Effector CD8-positive, alpha-beta T cell (primary cell): ENCODE data around the gene APMAP.

ENCODE experiments used
- DNase-seq: peaks from one replicate; lab custom pipeline; 2025; lab: John Stamatoyannopoulos, UW

The APMAP gene

DNA sequence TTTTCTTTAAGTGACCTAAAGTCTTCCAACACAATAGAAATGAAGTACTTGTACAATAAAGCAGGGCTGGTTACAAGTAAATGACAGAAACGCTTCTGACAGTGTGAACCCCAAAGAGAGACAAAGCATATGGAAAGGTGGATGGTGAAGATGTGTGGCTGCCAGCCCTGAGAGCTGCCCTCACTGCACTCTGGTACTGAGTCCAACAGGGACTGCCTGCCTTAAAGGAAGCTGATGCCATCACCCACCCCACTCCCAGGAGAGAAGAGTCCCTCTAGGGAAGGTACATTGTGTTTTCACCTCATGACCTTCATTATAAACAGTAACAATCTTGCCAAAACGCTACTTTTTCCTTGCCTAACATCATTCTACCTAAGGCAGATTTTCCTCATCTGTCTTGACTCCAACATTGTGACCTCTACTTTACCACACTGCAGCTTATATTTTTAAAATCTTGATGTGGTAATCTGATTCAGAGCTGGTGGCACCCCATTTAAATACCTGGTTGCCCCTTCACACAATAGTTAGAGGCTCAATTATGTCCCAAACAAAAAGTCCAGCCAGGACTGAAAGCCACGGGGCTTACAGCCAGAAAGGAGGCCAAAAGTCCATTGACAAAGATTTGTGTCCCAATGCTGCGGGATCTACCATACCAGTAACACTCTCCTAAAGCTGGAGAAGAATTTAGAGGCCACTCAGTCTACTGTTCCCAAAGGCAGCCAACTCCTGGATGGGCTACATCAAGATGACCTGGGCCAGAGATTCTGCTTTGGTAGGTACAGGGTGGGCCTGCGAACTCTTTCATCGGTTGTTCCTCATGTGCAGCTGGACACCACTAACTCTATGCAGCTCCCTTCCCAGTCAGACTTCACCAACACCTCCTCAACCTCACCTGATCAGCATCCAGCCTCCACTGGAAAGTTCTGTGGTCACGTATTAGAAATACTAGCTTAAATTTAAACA lies 4.4 kb downstream of the APMAP start:
- no peak for DNase-seq

DNA sequence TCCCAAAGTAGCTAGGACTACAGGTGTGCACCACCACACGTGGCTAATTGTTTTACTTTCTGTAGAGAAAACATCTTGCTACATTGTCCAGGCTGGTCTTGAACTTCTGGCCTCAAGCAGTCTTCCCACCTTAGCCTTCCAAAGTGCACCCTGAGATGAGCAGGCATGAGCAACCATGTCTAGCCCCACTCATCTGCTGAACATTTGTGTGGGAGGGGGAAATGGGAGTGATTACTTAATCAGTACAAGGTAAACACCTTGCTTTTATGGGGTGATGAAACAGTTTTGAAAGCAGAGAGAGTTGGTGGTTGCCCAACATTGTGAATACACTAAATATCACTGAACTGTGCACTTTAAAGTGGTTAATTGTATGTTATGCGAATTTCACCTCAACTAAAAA lies 5.3 kb downstream of the APMAP start:
- no peak for DNase-seq

GRCh38 chr20:24986436-24987015 lies 6.0 kb downstream of the APMAP start:
- no peak for DNase-seq

- DNase-seq = no peak
Observed at GRCh38 chr20:24985802-24986201, 6.7 kb downstream of the APMAP start.

DNA sequence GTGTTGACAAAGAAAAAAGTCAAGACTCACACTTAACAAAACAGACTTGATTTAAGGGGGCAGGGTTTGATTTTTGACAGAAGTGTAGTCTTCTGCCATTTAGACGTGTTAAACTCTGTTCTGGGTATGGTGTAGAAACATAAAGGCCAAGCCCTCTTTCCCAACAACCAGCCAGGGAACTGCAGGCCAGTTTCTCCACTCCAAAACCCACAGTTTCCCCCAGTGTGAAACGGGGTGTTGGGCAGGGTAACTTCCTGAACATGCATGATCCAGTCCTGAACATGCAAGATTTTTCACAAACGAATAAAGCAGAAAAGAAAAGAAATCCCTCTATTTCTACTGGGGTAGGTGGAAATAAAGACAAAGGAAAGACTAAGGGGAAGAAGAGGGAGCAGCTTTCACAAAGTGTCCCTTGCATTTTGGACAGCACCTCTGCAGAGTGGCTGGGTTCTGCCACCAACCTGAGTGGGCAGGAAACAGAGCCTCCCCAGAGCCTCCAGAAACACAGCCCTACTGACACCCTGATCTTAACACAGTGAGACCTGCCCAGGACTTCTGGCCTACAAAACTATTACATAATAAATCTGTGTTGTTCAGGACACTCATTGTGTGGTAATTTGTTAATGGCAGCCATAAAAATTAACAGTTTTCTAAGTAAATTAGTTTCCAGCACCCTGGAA lies 7.5 kb downstream of the APMAP start:
- no peak for DNase-seq

GRCh38 chr20:24983896-24984295 lies 8.7 kb downstream of the APMAP start:
- no peak for DNase-seq

- DNase-seq = no peak
Observed at GRCh38 chr20:24981790-24982189, 10.8 kb downstream of the APMAP start.

DNA sequence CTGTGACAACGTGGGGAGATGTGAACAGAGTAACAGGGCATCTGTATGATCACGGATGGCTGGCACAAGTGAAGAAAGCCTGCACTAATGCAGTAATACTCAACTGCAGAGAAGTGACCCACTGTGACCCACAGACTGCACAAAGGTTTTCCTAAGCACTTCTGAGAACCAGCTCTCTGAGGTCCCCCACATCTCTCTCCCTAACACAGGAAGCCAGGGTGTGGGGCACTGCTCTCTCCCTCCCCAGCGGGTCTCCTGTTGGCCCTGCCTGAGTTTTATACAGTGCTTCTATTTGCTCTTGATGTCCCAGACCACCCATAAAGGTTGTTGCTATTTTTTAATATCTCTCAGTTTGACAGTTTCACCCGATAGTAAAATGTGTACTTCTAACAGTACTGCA lies 11.3 kb downstream of the APMAP start:
- no peak for DNase-seq

GRCh38 chr20:24980291-24981053 lies 12.1 kb downstream of the APMAP start:
- no peak for DNase-seq

- no peak for DNase-seq
Observed at GRCh38 chr20:24979036-24979960, 13.3 kb downstream of the APMAP start.

DNA sequence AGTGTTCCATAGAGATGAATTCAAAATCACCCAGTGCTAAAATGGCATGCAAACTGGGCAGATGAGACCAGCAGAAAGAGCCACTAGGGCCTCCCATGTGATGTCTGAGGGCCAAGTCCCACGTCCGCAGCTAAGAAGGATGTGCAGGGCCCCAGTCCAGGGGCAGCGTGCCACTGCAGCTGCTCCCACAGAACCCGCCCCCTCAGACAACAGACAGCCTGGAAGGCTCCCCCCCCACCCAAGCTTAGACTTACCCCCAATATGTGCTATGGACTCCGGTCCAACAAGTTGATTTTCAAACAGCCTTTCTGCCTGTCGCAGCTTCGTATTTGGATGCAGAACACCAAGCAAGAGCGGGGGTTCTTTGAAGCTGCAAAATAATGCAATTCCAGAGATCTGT lies 14.0 kb downstream of the APMAP start:
- no peak for DNase-seq

GRCh38 chr20:24977797-24978196 lies 14.8 kb downstream of the APMAP start:
- DNase-seq = no peak

DNA sequence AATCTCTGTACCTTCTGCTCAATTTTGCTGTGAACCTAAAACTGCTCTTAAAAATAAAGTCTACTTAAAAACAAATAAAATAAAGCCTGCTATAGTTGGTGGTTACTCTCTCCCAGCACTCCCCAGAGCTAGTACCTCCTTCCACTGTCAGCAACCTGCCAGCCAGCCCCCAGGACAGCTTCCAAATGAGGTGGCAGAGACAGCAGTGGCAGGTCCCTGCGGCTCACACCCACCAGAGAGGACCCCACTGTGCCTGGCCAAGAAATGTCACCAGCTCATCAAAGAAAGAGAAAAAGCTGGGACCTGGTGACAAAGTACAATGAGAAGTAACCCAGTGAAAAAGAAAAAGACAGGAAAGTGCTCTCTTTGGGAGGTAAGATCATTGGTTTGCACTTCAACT lies 15.2 kb downstream of the APMAP start:
- no peak for DNase-seq

DNA sequence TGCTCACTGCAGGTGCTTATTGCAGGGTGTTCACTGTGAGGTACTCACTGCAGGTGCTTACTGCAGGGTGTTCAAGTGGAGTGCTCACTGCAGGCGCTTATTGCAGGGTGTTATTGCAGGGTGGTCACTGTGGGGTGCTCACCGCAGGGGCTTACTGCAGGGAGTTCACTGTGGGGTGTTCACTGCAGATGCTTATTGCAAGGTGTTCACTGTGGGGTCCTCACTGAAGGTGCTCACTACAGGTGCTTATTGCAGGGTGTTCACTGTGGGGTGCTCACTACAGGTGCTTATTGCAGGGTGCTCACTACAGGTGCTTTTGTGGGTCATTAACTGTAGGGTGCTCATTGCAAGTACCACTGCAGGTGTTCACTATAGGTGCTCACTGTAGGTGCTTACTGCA lies 20.2 kb downstream of the APMAP start:
- DNase-seq = no peak

- no peak for DNase-seq
Observed at GRCh38 chr20:24971376-24972101, 21.0 kb downstream of the APMAP start.

- no peak for DNase-seq
Observed at GRCh38 chr20:24970754-24971153, 21.8 kb downstream of the APMAP start.

GRCh38 chr20:24970030-24970553 lies 22.5 kb downstream of the APMAP start:
- no peak for DNase-seq

DNA sequence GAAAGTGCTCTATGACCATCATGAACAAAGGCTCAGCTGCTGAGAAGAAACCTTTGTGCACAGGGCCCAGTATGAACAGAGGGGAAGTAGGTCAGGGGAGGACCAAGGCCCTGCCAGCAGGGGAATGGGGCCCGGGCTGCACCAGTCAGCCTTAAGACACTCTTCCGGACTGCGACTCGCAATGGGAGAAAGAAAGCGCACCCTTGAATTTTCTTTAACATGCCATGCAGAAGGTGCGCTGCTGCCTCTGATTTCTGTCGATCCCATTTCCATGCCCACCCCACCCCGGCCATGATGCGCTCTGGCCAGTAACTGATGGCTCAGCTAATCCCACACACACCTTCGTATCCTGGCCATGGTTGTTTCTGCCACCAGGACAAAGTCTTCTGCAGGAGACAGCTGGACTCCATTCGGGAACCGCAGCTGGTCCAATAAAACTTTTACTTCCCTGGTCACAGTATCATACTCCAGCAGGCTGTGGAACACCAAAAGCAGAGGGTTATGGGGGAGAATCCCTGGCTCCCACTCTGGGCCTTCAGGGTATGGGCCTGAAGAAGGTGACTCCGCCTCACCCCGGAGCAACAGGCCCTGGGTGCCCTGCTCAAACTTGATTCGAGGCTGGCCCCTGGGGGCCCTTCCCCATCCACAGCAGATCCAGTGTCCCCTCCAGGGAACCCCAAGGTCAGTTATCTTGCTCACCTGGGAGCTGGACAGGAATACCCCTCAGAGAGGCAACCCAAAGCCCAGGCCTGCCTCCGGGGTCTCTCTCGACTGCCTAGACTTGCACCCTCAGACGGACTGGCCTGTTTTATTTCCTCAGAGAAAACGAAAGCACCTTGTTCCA lies 23.1 kb downstream of the APMAP start:
- no peak for DNase-seq

DNA sequence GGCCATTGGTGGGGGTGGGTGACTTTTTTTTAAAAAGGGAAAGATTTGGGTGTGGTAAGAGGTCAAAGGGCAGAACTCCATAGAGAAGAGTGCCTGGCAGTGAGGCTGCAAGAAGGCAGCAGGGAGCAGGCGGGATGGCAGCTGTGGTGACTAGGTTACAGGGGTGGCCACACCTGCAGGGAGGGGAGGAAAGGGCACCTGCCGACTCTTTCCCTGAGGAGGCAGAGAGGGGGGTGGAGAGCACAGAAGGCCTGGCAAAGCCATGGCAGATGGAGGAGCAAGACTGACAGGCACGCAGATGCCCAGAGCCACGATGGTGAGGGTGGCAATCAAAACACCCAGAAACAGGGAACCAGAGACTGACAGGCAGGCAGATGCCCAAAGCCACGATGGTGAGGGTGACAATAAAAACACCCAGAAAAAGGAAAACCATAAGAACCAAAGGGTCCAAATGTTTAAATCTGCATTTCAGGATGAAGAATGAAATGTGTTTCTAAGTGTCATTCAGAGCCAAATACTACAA lies 24.2 kb downstream of the APMAP start:
- no peak for DNase-seq
